Left renal cortex interstitium (tissue), 4 donors: ENCODE results near the gene SULF2. TPM values are rescaled to one million over a fixed set of nuclear protein-coding genes. Genes with fewer than 3 reads are reported as not detected.

Experiments
- DNase-seq, 4 donors: peaks; one replicate each; pipeline ENCODE4 v3.0.0-alpha.2; 2013; ENCODE audit warnings: low read depth in 4 of 4, low spot score in 2 of 4, missing footprints in 1 of 4
- polyA plus RNA-seq, 4 donors: library from polyadenylated mRNA; unstranded; fragments of 120-200 nt; gene quantifications; one replicate each; pipeline ENCODE4 v1.2.1, GENCODE V29; 2013; ENCODE audit not compliant: insufficient read length in 4 of 4

SULF2 gene
- polyA plus RNA-seq, 4 donors: 67.0 to 103 (median 76.0) TPM

GRCh38 chr20:47785854-47786764 lies 828 bp upstream of the SULF2 start:
- peak; percentile 72 to 83 (median 79) for DNase-seq

- no peak for DNase-seq
Observed at GRCh38 chr20:47784599-47785310, 526 bp downstream of the SULF2 start.

- no peak for DNase-seq
Observed at GRCh38 chr20:47783828-47784598, 1.3 kb downstream of the SULF2 start.

GRCh38 chr20:47782920-47783552 lies 2.2 kb downstream of the SULF2 start:
- DNase-seq: no peak

- no peak for DNase-seq
Observed at GRCh38 chr20:47782076-47782475, 3.2 kb downstream of the SULF2 start.

- DNase-seq: no peak
Observed at GRCh38 chr20:47781632-47782031, 3.6 kb downstream of the SULF2 start.

- DNase-seq: no peak
Observed at GRCh38 chr20:47780720-47781389, 4.4 kb downstream of the SULF2 start.

- no peak for DNase-seq
Observed at GRCh38 chr20:47778398-47779354, 6.6 kb downstream of the SULF2 start.

- DNase-seq: no peak
Observed at GRCh38 chr20:47777220-47777619, 8.1 kb downstream of the SULF2 start.

GRCh38 chr20:47776639-47777038 lies 8.6 kb downstream of the SULF2 start:
- no peak for DNase-seq

GRCh38 chr20:47775841-47776240 lies 9.4 kb downstream of the SULF2 start:
- no peak for DNase-seq

GRCh38 chr20:47775039-47775438 lies 10.2 kb downstream of the SULF2 start:
- DNase-seq: no peak

- DNase-seq: no peak
Observed at GRCh38 chr20:47774131-47774777, 11.0 kb downstream of the SULF2 start.

GRCh38 chr20:47773371-47773786 lies 11.9 kb downstream of the SULF2 start:
- no peak for DNase-seq

GRCh38 chr20:47770935-47771334 lies 14.3 kb downstream of the SULF2 start:
- DNase-seq: no peak

GRCh38 chr20:47768016-47768824 lies 17.1 kb downstream of the SULF2 start:
- DNase-seq: no peak
